Right forelimb (tissue), 1 donor: ENCODE measurements around the gene IGSF9B.

Source experiments
- DNase-seq: peaks from one replicate; pipeline ENCODE4 v3.0.0-alpha.2; 2018

The IGSF9B gene

GRCh38 chr11:133934599-133935550 is 21.9 kb downstream of the IGSF9B start:
- DNase-seq, result no peak

GRCh38 chr11:133934096-133934495 is 22.7 kb downstream of the IGSF9B start:
- DNase-seq, result no peak

- no peak for DNase-seq
Measured at GRCh38 chr11:133931449-133932060, 25.2 kb downstream of the IGSF9B start.

- no peak for DNase-seq
Measured at GRCh38 chr11:133930767-133931448, 25.9 kb downstream of the IGSF9B start.

- no peak for DNase-seq
Measured at GRCh38 chr11:133930053-133930766, 26.6 kb downstream of the IGSF9B start.

GRCh38 chr11:133929401-133930052 is 27.2 kb downstream of the IGSF9B start:
- no peak for DNase-seq

- no peak for DNase-seq
Measured at GRCh38 chr11:133928628-133929059, 28.1 kb downstream of the IGSF9B start.

- peak; percentile 68 for DNase-seq
Measured at GRCh38 chr11:133927690-133928627, 28.8 kb downstream of the IGSF9B start.

- DNase-seq, result no peak
Measured at GRCh38 chr11:133926466-133927246, 30.1 kb downstream of the IGSF9B start.

GRCh38 chr11:133925756-133926155 is 31.0 kb downstream of the IGSF9B start:
- no peak for DNase-seq

GRCh38 chr11:133924661-133925060 is 32.1 kb downstream of the IGSF9B start:
- no peak for DNase-seq

- DNase-seq, result no peak
Measured at GRCh38 chr11:133922078-133922870, 34.5 kb downstream of the IGSF9B start.

GRCh38 chr11:133921513-133921912 is 35.3 kb downstream of the IGSF9B start:
- no peak for DNase-seq

GRCh38 chr11:133921026-133921425 is 35.7 kb downstream of the IGSF9B start:
- no peak for DNase-seq

- DNase-seq, result no peak
Measured at GRCh38 chr11:133920109-133920990, 36.4 kb downstream of the IGSF9B start.

- no peak for DNase-seq
Measured at GRCh38 chr11:133919330-133920108, 37.2 kb downstream of the IGSF9B start.

- no peak for DNase-seq
Measured at GRCh38 chr11:133918608-133919260, 38.0 kb downstream of the IGSF9B start.
